Mesenchymal stem cell (in vitro differentiated cells and primary cell): ENCODE results near the gene DCLK1.

ENCODE experiments used
- DNase-seq: peaks from one replicate; pipeline ENCODE4 v3.0.0-alpha.2; 2013
- H2AFZ ChIP-seq: one replicate; pipeline ENCODE4 v1.6.1; 2013; ENCODE audit warnings: low read depth, mild to moderate bottlenecking, control low read depth, inconsistent platforms, low read length, moderate library complexity
- H2AK5ac ChIP-seq: 2 replicates; pipeline ENCODE4 v1.6.1; 2013; ENCODE audit warnings: low read length, moderate library complexity, mild to moderate bottlenecking, inconsistent platforms; ENCODE audit not compliant: severe bottlenecking
- H2BK120ac ChIP-seq: one replicate; pipeline ENCODE4 v1.6.1; 2013; ENCODE audit warnings: low read depth, mild to moderate bottlenecking, inconsistent platforms, low read length, moderate library complexity
- H2BK12ac ChIP-seq, 2 experiments: one replicate each; pipeline ENCODE4 v1.6.1; 2013; ENCODE audit warnings: inconsistent platforms in 2 of 2, low read length in 2 of 2, mild to moderate bottlenecking in 2 of 2, moderate library complexity in 2 of 2, control low read depth in 1 of 2
- H2BK15ac ChIP-seq: one replicate; pipeline ENCODE4 v1.6.1; 2013; ENCODE audit warnings: mild to moderate bottlenecking, low read depth, inconsistent platforms; ENCODE audit not compliant: poor library complexity, severe bottlenecking
- H2BK5ac ChIP-seq: 2 replicates; pipeline ENCODE4 v1.6.1; 2013; ENCODE audit warnings: low read depth, mild to moderate bottlenecking, low read length, control low read depth, inconsistent platforms; ENCODE audit not compliant: poor library complexity, severe bottlenecking
- H3K14ac ChIP-seq, 2 experiments: one replicate each; pipeline ENCODE4 v1.6.1; 2013; ENCODE audit warnings: inconsistent platforms in 2 of 2, low read length in 2 of 2, control low read depth in 1 of 2, mild to moderate bottlenecking in 1 of 2, moderate library complexity in 1 of 2
- H3K18ac ChIP-seq, 2 experiments: one replicate each; pipeline ENCODE4 v1.6.1; 2013; ENCODE audit warnings: inconsistent platforms in 2 of 2, low read length in 2 of 2, control low read depth in 1 of 2, low read depth in 1 of 2, mild to moderate bottlenecking in 1 of 2
- H3K23ac ChIP-seq, 2 experiments: one replicate each; pipeline ENCODE4 v1.6.1; 2013; ENCODE audit warnings: inconsistent platforms in 2 of 2, low read length in 2 of 2, mild to moderate bottlenecking in 2 of 2, moderate library complexity in 2 of 2, control low read depth in 1 of 2
- H3K27ac ChIP-seq: 2 replicates; pipeline ENCODE4 v1.5.1; 2013; ENCODE audit warnings: mild to moderate bottlenecking, moderate library complexity, low read length, control low read depth, inconsistent platforms; ENCODE audit not compliant: poor library complexity, severe bottlenecking
- H3K27me3 ChIP-seq, 2 experiments: 2 replicates each; pipeline versions ENCODE4 v1.6.1 to v1.7.0; 2013; ENCODE audit warnings: low read length in 2 of 2, mild to moderate bottlenecking in 2 of 2, moderate library complexity in 2 of 2, control low read depth in 1 of 2, inconsistent platforms in 1 of 2; ENCODE audit not compliant: control insufficient read depth in 1 of 2, insufficient read depth in 1 of 2
- H3K36me3 ChIP-seq, 2 experiments: 2 replicates each; pipeline versions ENCODE4 v1.6.1 to v1.7.0; 2013; ENCODE audit warnings: low read length in 2 of 2, control low read depth in 1 of 2, inconsistent platforms in 1 of 2, low read depth in 1 of 2, mild to moderate bottlenecking in 1 of 2; ENCODE audit not compliant: insufficient read depth in 2 of 2, control insufficient read depth in 1 of 2
- H3K4ac ChIP-seq, 2 experiments: one replicate each; pipeline ENCODE4 v1.6.1; 2013; ENCODE audit warnings: inconsistent platforms in 2 of 2, low read length in 2 of 2, mild to moderate bottlenecking in 2 of 2, moderate library complexity in 2 of 2, control low read depth in 1 of 2, low read depth in 1 of 2
- H3K4me1 ChIP-seq: 2 replicates; pipeline ENCODE4 v1.6.1; 2013; ENCODE audit warnings: low read depth, low read length, control low read depth; ENCODE audit not compliant: control insufficient read depth, insufficient read depth
- H3K4me2 ChIP-seq: 2 replicates; pipeline ENCODE4 v1.6.1; 2013; ENCODE audit warnings: low read length, mild to moderate bottlenecking, inconsistent platforms; ENCODE audit not compliant: poor library complexity, severe bottlenecking
- H3K4me3 ChIP-seq, 2 experiments: 2 replicates each; pipeline versions ENCODE4 v1.5.1 to v1.7.0; 2013; ENCODE audit warnings: low read length in 2 of 2, mild to moderate bottlenecking in 2 of 2, control low read depth in 1 of 2, low read depth in 1 of 2; ENCODE audit not compliant: insufficient read depth in 1 of 2
- H3K79me1 ChIP-seq: replicated peaks from 2 replicates; pipeline ENCODE4 v1.6.1; 2013; ENCODE audit warnings: mild to moderate bottlenecking, control low read depth, low read length, inconsistent platforms; ENCODE audit not compliant: poor library complexity, severe bottlenecking
- H3K9ac ChIP-seq: 2 replicates; pipeline ENCODE4 v1.7.0; 2013; ENCODE audit warnings: mild to moderate bottlenecking, low read length, moderate library complexity
- H3K9me3 ChIP-seq: 2 replicates; pipeline ENCODE4 v1.7.0; 2013; ENCODE audit warnings: mild to moderate bottlenecking, low read length; ENCODE audit not compliant: control insufficient read depth
- H4K8ac ChIP-seq: one replicate; pipeline ENCODE4 v1.6.1; 2013; ENCODE audit warnings: inconsistent platforms, mild to moderate bottlenecking, low read length, moderate library complexity
- H4K91ac ChIP-seq: one replicate; pipeline ENCODE4 v1.6.1; 2013; ENCODE audit warnings: mild to moderate bottlenecking, low read length, inconsistent platforms
- WGBS: methylation state at CpG from one replicate; pipeline ENCODE4 v1.1.7; 2013; ENCODE audit warnings: mixed read lengths; 5-methylcytosine and 5-hydroxymethylcytosine counted together

Gene DCLK1

GRCh38 chr13:36166046-36166445 is 34.9 kb upstream of the DCLK1 start:
- H3K4me3 ChIP-seq: no peak overlapping the region

GRCh38 chr13:36163809-36164308 is 32.7 kb upstream of the DCLK1 start:
- no peaks in the 10 kb centered on the region for H3K79me1 ChIP-seq
- no peak overlapping the region for H3K4ac ChIP-seq
- peaks cover 2% of the 10 kb centered on the region for H3K4me1 ChIP-seq
- no peak overlapping the region for H2BK5ac ChIP-seq
- H3K9me3 ChIP-seq: no peaks in the 10 kb centered on the region
- DNase-seq: no peak
- H3K4me3 ChIP-seq: no peak overlapping the region
- H3K14ac ChIP-seq: no peak overlapping the region
- no peak overlapping the region for H2AFZ ChIP-seq
- no peak overlapping the region for H4K91ac ChIP-seq
- H4K8ac ChIP-seq: no peak overlapping the region
- H3K36me3 ChIP-seq: no peaks in the 10 kb centered on the region
- no peak overlapping the region for H3K4me2 ChIP-seq
- H3K9ac ChIP-seq: no peak overlapping the region
- H2AK5ac ChIP-seq: no peak overlapping the region
- no peak overlapping the region for H2BK12ac ChIP-seq
- no peak overlapping the region for H2BK120ac ChIP-seq
- no peak overlapping the region for H3K18ac ChIP-seq
- H3K27ac ChIP-seq: no peak overlapping the region
- peaks cover 0 to 8% of the 10 kb centered on the region in 2 experiments for H3K27me3 ChIP-seq
- no peak overlapping the region for H2BK15ac ChIP-seq
- WGBS: 77% methylated on average over 6 of the region's 7 CpGs
- no peak overlapping the region for H3K23ac ChIP-seq

More at GRCh38 chr13:36166046-36166445, 34.9 kb upstream of the DCLK1 start:
- Histone ChIP-seq H3K79me1 (no peaks in the 10 kb centered on the region), H3K9me3 (no peaks in the 10 kb centered on the region), H2BK5ac (no peak overlapping the region), H4K8ac (no peak overlapping the region), H3K4me1 (peaks cover 2% of the 10 kb centered on the region), H3K4me2 (no peak overlapping the region), H3K36me3 (no peaks in the 10 kb centered on the region), H3K27ac (no peak overlapping the region), H2AFZ (no peak overlapping the region), H3K27me3 (peaks cover 0 to 17% of the 10 kb centered on the region in 2 experiments), H4K91ac (no peak overlapping the region), H3K9ac (no peak overlapping the region), H2BK12ac (no peak overlapping the region), H3K23ac (no peak overlapping the region), H2BK120ac (no peak overlapping the region), H3K14ac (no peak overlapping the region), H3K4ac (no peak overlapping the region), H2BK15ac (no peak overlapping the region), H3K18ac (no peak overlapping the region), H2AK5ac (no peak overlapping the region)
- whole genome bisulfite sequencing: 74% methylated on average over 5 of the region's 5 CpGs
- no peak for DNase-seq

GRCh38 chr13:36163286-36163685 is 32.1 kb upstream of the DCLK1 start:
- H2AFZ ChIP-seq: no peak overlapping the region
- no peak overlapping the region for H3K4ac ChIP-seq
- no peak overlapping the region for H3K23ac ChIP-seq
- no peak overlapping the region for H2BK5ac ChIP-seq
- 94% methylated on average over 6 of the region's 6 CpGs for WGBS
- no peak overlapping the region for H4K91ac ChIP-seq
- no peak overlapping the region for H3K27ac ChIP-seq
- no peaks in the 10 kb centered on the region for H3K9me3 ChIP-seq
- no peak overlapping the region for H2BK12ac ChIP-seq
- no peak overlapping the region for H3K4me2 ChIP-seq
- H2AK5ac ChIP-seq: no peak overlapping the region
- no peak overlapping the region for H4K8ac ChIP-seq
- H3K14ac ChIP-seq: no peak overlapping the region
- H3K79me1 ChIP-seq: no peaks in the 10 kb centered on the region
- peaks cover 0 to 8% of the 10 kb centered on the region in 2 experiments for H3K27me3 ChIP-seq
- no peak for DNase-seq
- peaks cover 2% of the 10 kb centered on the region for H3K4me1 ChIP-seq
- H3K36me3 ChIP-seq: no peaks in the 10 kb centered on the region
- no peak overlapping the region for H2BK15ac ChIP-seq
- no peak overlapping the region for H3K9ac ChIP-seq
- H2BK120ac ChIP-seq: no peak overlapping the region
- no peak overlapping the region for H3K4me3 ChIP-seq
- H3K18ac ChIP-seq: no peak overlapping the region

DNA sequence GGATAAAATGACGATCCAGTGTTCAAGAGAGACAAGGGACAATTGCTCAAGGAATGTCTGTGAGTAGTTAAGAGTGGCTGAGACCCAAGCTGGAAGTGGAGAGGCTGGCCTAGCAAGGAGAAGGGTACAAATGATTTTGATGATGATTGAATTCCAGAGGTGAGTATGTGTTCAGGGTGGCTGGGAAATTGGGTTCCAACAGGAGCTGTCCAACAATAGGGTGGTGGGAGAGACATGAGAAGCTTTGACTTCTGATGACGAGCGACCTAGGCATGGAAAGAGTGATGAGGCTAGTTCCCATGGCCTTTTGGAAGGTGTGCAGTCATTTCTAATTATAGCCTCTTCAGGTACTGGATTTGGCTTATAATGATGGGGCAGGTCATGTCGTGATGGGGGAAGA is 29.1 kb upstream of the DCLK1 start:
- Histone ChIP-seq H2BK120ac (no peak overlapping the region), H3K23ac (no peak overlapping the region), H3K4me2 (no peak overlapping the region), H3K9me3 (no peaks in the 10 kb centered on the region), H3K27me3 (peaks cover 0 to 9% of the 10 kb centered on the region in 2 experiments), H3K9ac (no peak overlapping the region), H3K4ac (no peak overlapping the region), H3K4me1 (peaks cover 2% of the 10 kb centered on the region), H2AFZ (no peak overlapping the region), H3K36me3 (no peaks in the 10 kb centered on the region), H2BK15ac (no peak overlapping the region), H4K91ac (no peak overlapping the region), H3K14ac (no peak overlapping the region), H3K79me1 (no peaks in the 10 kb centered on the region), H3K27ac (no peak overlapping the region), H2BK5ac (no peak overlapping the region), H2BK12ac (no peak overlapping the region), H2AK5ac (no peak overlapping the region), H4K8ac (no peak overlapping the region), H3K18ac (no peak overlapping the region), H3K4me3 (no peak overlapping the region)
- 60% methylated on average over 4 of the region's 4 CpGs for WGBS
- DNase-seq: no peak
